Measurements from ENCODE around the gene AMOTL1. TPM values are rescaled to one million over a fixed set of nuclear protein-coding genes. Genes with fewer than 3 reads are reported as not detected.
A peak's percentile ranks its signal among the peaks of the same experiment; 100 is the strongest.
"Not testable (repeated sequence)": the region's sequence is repeated elsewhere in the genome, so short reads cannot be mapped to it uniquely, and the experiment has no call there.

The AMOTL1 gene
- total RNA-seq, 4 donors from 2014 or later = 47.2 to 91.6 (median 66.9) TPM

- no peaks in the 10 kb centered on the region for H3K9me3 ChIP-seq
- H3K36me3 ChIP-seq = no peaks in the 10 kb centered on the region
- H3K4me3 ChIP-seq = no peak overlapping the region
- H3K27ac ChIP-seq = peak overlapping the region in 2 of 4 donors; percentile 1 to 31
- 57 to 63% methylated on average over 6 of the region's 6 CpGs for WGBS, 2 donors
- intact Hi-C loops (cut with DNase I) = no loop called here
- no peaks in the 10 kb centered on the region for H3K27me3 ChIP-seq
- TF ChIP-seq POLR2A (IDR thresholded peaks at IDR 0.05) = no peak
- TF ChIP-seq, protein P1, sequence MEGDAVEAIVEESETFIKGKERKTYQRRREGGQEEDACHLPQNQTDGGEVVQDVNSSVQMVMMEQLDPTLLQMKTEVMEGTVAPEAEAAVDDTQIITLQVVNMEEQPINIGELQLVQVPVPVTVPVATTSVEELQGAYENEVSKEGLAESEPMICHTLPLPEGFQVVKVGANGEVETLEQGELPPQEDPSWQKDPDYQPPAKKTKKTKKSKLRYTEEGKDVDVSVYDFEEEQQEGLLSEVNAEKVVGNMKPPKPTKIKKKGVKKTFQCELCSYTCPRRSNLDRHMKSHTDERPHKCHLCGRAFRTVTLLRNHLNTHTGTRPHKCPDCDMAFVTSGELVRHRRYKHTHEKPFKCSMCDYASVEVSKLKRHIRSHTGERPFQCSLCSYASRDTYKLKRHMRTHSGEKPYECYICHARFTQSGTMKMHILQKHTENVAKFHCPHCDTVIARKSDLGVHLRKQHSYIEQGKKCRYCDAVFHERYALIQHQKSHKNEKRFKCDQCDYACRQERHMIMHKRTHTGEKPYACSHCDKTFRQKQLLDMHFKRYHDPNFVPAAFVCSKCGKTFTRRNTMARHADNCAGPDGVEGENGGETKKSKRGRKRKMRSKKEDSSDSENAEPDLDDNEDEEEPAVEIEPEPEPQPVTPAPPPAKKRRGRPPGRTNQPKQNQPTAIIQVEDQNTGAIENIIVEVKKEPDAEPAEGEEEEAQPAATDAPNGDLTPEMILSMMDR (IDR thresholded peaks at IDR 0.05) = no peak
- H3K4me1 ChIP-seq = peaks cover 9 to 93% (median 46%) of the 10 kb centered on the region in 3 donors
- DNase-seq = no peak
Observed at GRCh38 chr11:94790661-94791180, 22.6 kb downstream of the AMOTL1 start.

- peaks cover 9 to 90% (median 40%) of the 10 kb centered on the region in 3 donors for H3K4me1 ChIP-seq
- WGBS, 2 donors = 88 to 93% methylated on average over 2 to 3 of the region's 3 CpGs
- no peaks in the 10 kb centered on the region for H3K27me3 ChIP-seq
- peak overlapping the region in 2 of 4 donors; percentile 1 to 31 for H3K27ac ChIP-seq
- TF ChIP-seq, protein P1 (IDR thresholded peaks at IDR 0.05) = no peak
- TF ChIP-seq POLR2A (IDR thresholded peaks at IDR 0.05) = no peak
- no peak overlapping the region for H3K4me3 ChIP-seq
- H3K9me3 ChIP-seq = no peaks in the 10 kb centered on the region
- intact Hi-C loops (cut with DNase I) = no loop called here
- no peak for DNase-seq
- no peaks in the 10 kb centered on the region for H3K36me3 ChIP-seq
Observed at GRCh38 chr11:94791216-94791889, 23.2 kb downstream of the AMOTL1 start.

DNA sequence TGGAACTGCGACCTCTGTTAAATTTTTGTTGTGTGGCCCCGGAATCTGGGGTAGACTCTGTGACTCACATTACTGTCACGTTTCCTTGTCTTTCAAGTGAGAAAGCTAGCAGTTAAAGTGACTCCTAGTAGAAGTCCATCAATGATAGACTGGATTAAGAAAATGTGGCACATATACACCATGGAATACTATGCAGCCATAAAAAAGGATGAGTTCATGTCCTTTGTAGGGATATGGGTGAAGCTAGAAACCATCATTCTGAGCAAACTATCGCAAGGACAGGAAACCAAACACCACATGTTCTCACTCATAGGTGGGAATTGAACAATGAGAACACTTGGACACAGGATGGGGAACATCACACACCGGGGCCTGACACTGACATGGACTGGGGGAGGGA lies 23.8 kb downstream of the AMOTL1 start:
- 90 to 94% methylated on average over 5 of the region's 5 CpGs for WGBS, 2 donors
- H3K27ac ChIP-seq; DNase-seq; H3K4me3 ChIP-seq; H3K9me3 ChIP-seq; intact Hi-C loops (cut with DNase I); H3K36me3 ChIP-seq; H3K27me3 ChIP-seq: not testable (repeated sequence)
- peaks cover 9 to 91% (median 38%) of the 10 kb centered on the region in 3 donors for H3K4me1 ChIP-seq

GRCh38 chr11:94792451-94792850 lies 24.3 kb downstream of the AMOTL1 start:
- no peak overlapping the region for H3K27ac ChIP-seq
- WGBS, 2 donors = 78 to 90% methylated on average over 3 of the region's 3 CpGs
- intact Hi-C loops (cut with DNase I) = no loop called here

GRCh38 chr11:94793002-94793401 lies 24.8 kb downstream of the AMOTL1 start:
- 65 to 68% methylated on average over 2 of the region's 2 CpGs for WGBS, 2 donors

More at GRCh38 chr11:94792451-94792850, 24.3 kb downstream of the AMOTL1 start:
- no peak overlapping the region for H3K4me3 ChIP-seq
- H3K27me3 ChIP-seq = no peaks in the 10 kb centered on the region
- H3K9me3 ChIP-seq = no peaks in the 10 kb centered on the region
- H3K36me3 ChIP-seq = no peaks in the 10 kb centered on the region
- no peak for DNase-seq
- peaks cover 9 to 91% (median 35%) of the 10 kb centered on the region in 3 donors for H3K4me1 ChIP-seq
- TF ChIP-seq, protein P1 (IDR thresholded peaks at IDR 0.05) = no peak
- no peak for TF ChIP-seq POLR2A (IDR thresholded peaks at IDR 0.05)

More at GRCh38 chr11:94793002-94793401, 24.8 kb downstream of the AMOTL1 start:
- Histone ChIP-seq H3K27me3 (no peaks in the 10 kb centered on the region), H3K4me3 (no peak overlapping the region), H3K9me3 (no peaks in the 10 kb centered on the region), H3K36me3 (no peaks in the 10 kb centered on the region), H3K4me1 (peaks cover 9 to 86% (median 31%) of the 10 kb centered on the region in 3 donors), H3K27ac (peak overlapping the region in 1 of 4 donors; percentile 64)
- no peak for TF ChIP-seq POLR2A (IDR thresholded peaks at IDR 0.05)
- TF ChIP-seq, protein P1 (IDR thresholded peaks at IDR 0.05) = no peak
- no peak for DNase-seq
- intact Hi-C loops (cut with DNase I) = no loop called here

All from esophagus squamous epithelium (tissue), 5 donors.